Panc1 (cell line): Measurements from ENCODE around the gene TADA2B.

Experiments
- CTCF ChIP-seq: fragments of 450-650 bp; IDR thresholded peaks from 2 replicates; pipeline ENCODE4 v1.5.1; 2017; ENCODE audit warnings: mild to moderate bottlenecking
- POLR2AphosphoS5 ChIP-seq: IDR thresholded peaks from 2 replicates; pipeline ENCODE4 v1.6.1; 2012; ENCODE audit warnings: mild to moderate bottlenecking, low read depth, low read length, moderate library complexity
- SIN3A ChIP-seq: IDR thresholded peaks from 2 replicates; pipeline ENCODE4 v1.6.1; 2012; ENCODE audit warnings: low read depth, mild to moderate bottlenecking, low read length, moderate library complexity, borderline replicate concordance; ENCODE audit not compliant: insufficient read depth

- TF ChIP-seq CTCF (no peak), SIN3A (no peak), POLR2AphosphoS5 (no peak)
Observed at GRCh38 chr4:7055990-7056325, 12.8 kb downstream of the TADA2B start.
